Body of pancreas (tissue), 4 donors: Measurements from ENCODE around the gene C12orf57. TPM values are rescaled to one million over a fixed set of nuclear protein-coding genes. Genes with fewer than 3 reads are reported as not detected.

Experiments used
- ATAC-seq: fragments of 150-250 bp; one replicate; pipeline ENCODE4 v1.9.1; 2016
- DNase-seq, 4 donors: peaks; one replicate each; pipeline ENCODE4 v3.0.0-alpha.2; 2019
- H3K27ac ChIP-seq, 4 donors: fragments of 200-600 bp; sonication (generic); 1 replicate in 3 of 4; 2 replicates in 1 of 4; pipeline versions ENCODE4 v1.5.1 to v1.6.1; 2016 to 2019; ENCODE audit warnings: mild to moderate bottlenecking in 1 of 4, mixed read lengths in 1 of 4, moderate library complexity in 1 of 4
- H3K27me3 ChIP-seq, 2 donors: fragments of 200-600 bp; sonication (generic); one replicate each; pipeline ENCODE4 v1.6.0; 2016; ENCODE audit warnings: mild to moderate bottlenecking in 1 of 2
- H3K36me3 ChIP-seq, 2 donors: fragments of 200-600 bp; sonication (generic); replicated peaks in 1 of 2; 2 replicates each; pipeline ENCODE4 v1.5.1; 2016; ENCODE audit warnings: low read depth in 2 of 2; ENCODE audit not compliant: insufficient read depth in 1 of 2
- H3K4me1 ChIP-seq: fragments of 200-600 bp; sonication (generic); one replicate; pipeline ENCODE4 v1.6.0; 2016
- H3K4me3 ChIP-seq, 2 donors: fragments of 200-600 bp; sonication (generic); 1 replicate in 1 of 2; 2 replicates in 1 of 2; pipeline ENCODE4 v1.5.1; 2016 to 2019
- H3K9me3 ChIP-seq, 3 donors: fragments of 200-600 bp; sonication (generic); 1 replicate in 2 of 3; 2 replicates in 1 of 3; pipeline ENCODE4 v1.5.1; 2016
- CTCF ChIP-seq, 7 experiments: fragments of 450-650 bp in 4 of 7; fragments of 200-600 bp in 3 of 7; sonication (generic) in 3 of 7; IDR thresholded peaks; one replicate each; pipeline ENCODE4 v1.5.1; 2016 to 2019; ENCODE audit warnings: antibody characterized with exemption in 7 of 7
- POLR2A ChIP-seq, 3 donors: fragments of 450-650 bp; IDR thresholded peaks; one replicate each; pipeline ENCODE4 v1.6.1; 2016; ENCODE audit warnings: antibody characterized with exemption in 3 of 3, mild to moderate bottlenecking in 2 of 3
- WGBS, 2 donors: methylation state at CpG; one replicate each; pipeline ENCODE4 v1.1.5; 2017; 5-methylcytosine and 5-hydroxymethylcytosine counted together
- intact Hi-C: fragments of 100-400 bp; cut with DNase I; formaldehyde crosslinking; loops from one replicate; pipeline ENCODE4 v1.15.1; 2023
- total RNA-seq, 2 donors: library from RNA; depleted of rRNA; stranded (reverse); fragments of >200 nt; gene quantifications; one replicate each; pipeline ENCODE4 v1.1.0, GENCODE V29; 2016

The C12orf57 gene
- total RNA-seq, 2 donors from 2014 or later = 219 to 302 TPM

GRCh38 chr12:6935371-6936193 is 8.2 kb upstream of the C12orf57 start:
- DNase-seq (no peak), ATAC-seq (no peak)
- Histone ChIP-seq H3K27me3 (no peaks in the 10 kb centered on the region), H3K4me1 (peaks cover 37% of the 10 kb centered on the region), H3K36me3 (no peaks in the 10 kb centered on the region), H3K27ac (peak overlapping the region in 1 of 4 donors; percentile 83), H3K9me3 (no peaks in the 10 kb centered on the region), H3K4me3 (no peak overlapping the region)
- TF ChIP-seq CTCF (IDR thresholded peaks at IDR 0.05) (no peak), POLR2A (IDR thresholded peaks at IDR 0.05) (no peak)
- intact Hi-C loops = no loop called here
- 78 to 88% methylated on average over 13 of the region's 14 CpGs for WGBS, 2 donors

GRCh38 chr12:6936194-6936635 is 7.6 kb upstream of the C12orf57 start:
- WGBS, 2 donors = 92 to 93% methylated on average over 3 of the region's 3 CpGs
- H3K4me1 ChIP-seq = peaks cover 37% of the 10 kb centered on the region
- peak overlapping the region in 3 of 4 donors; percentile 83 to 96 (median 87) for H3K27ac ChIP-seq
- no peaks in the 10 kb centered on the region for H3K9me3 ChIP-seq
- DNase-seq (no peak), ATAC-seq (no peak)
- TF ChIP-seq POLR2A (IDR thresholded peaks at IDR 0.05) (no peak), CTCF (IDR thresholded peaks at IDR 0.05) (no peak)
- no peaks in the 10 kb centered on the region for H3K36me3 ChIP-seq
- H3K4me3 ChIP-seq = no peak overlapping the region
- no peaks in the 10 kb centered on the region for H3K27me3 ChIP-seq
- intact Hi-C loops = no loop called here

GRCh38 chr12:6936636-6937480 is 7.0 kb upstream of the C12orf57 start:
- WGBS, 2 donors = 17 to 57% methylated on average over 12 to 36 of the region's 36 CpGs
- Histone ChIP-seq H3K27ac (peak overlapping the region; percentile 83 to 96 (median 86)), H3K4me3 (peak overlapping the region; percentile 33 to 50), H3K27me3 (no peaks in the 10 kb centered on the region), H3K4me1 (peaks cover 32% of the 10 kb centered on the region), H3K36me3 (no peaks in the 10 kb centered on the region), H3K9me3 (no peaks in the 10 kb centered on the region)
- peak; percentile 1 for ATAC-seq
- TF ChIP-seq CTCF (IDR thresholded peaks at IDR 0.05) (no peak), POLR2A (IDR thresholded peaks at IDR 0.05) (no peak)
- no peak for DNase-seq
- intact Hi-C loops = no loop called here

GRCh38 chr12:6937481-6938352 is 6.1 kb upstream of the C12orf57 start:
- H3K9me3 ChIP-seq = no peaks in the 10 kb centered on the region
- DNase-seq (peak; percentile 95 to 96 (median 95)), ATAC-seq (peak; percentile 96)
- H3K4me3 ChIP-seq = peak overlapping the region; percentile 33 to 50
- TF ChIP-seq POLR2A (IDR thresholded peaks at IDR 0.05) = peak; percentile 84 to 91 (median 89)
- TF ChIP-seq CTCF (IDR thresholded peaks at IDR 0.05) = peak; percentile 92 to 99 (median 98)
- intact Hi-C loops = no loop called here
- H3K27ac ChIP-seq = peak overlapping the region; percentile 83 to 96 (median 86)
- no peaks in the 10 kb centered on the region for H3K27me3 ChIP-seq
- 0% methylated on average over 17 to 80 of the region's 80 CpGs for WGBS, 2 donors
- H3K4me1 ChIP-seq = peaks cover 32% of the 10 kb centered on the region
- H3K36me3 ChIP-seq = no peaks in the 10 kb centered on the region
